ENCODE measurements around the gene ANKLE2.

The ANKLE2 gene

DNA sequence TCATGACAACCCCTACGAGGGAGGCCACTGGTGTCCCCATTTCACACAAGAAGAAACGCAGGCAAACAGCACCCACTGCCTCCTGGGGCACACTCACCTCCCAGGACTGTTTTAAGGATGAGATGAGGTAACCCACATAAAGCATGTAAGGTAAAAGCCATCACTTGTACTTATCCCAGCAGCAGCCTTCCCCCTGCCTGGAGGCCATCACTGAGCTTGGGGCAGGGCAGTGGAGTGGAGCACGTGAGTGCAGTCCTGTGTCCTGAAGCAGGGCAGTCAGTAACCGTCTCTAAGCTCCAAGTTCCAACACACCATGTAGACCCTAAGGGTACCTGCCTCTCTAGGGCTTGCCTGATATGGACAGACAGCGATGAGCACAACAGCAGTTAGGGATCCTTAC is 76.2 kb downstream of the ANKLE2 start:
- no peak for DNase-seq

GRCh38 chr12:132677492-132677891 is 84.1 kb downstream of the ANKLE2 start:
- no peak for DNase-seq

DNA sequence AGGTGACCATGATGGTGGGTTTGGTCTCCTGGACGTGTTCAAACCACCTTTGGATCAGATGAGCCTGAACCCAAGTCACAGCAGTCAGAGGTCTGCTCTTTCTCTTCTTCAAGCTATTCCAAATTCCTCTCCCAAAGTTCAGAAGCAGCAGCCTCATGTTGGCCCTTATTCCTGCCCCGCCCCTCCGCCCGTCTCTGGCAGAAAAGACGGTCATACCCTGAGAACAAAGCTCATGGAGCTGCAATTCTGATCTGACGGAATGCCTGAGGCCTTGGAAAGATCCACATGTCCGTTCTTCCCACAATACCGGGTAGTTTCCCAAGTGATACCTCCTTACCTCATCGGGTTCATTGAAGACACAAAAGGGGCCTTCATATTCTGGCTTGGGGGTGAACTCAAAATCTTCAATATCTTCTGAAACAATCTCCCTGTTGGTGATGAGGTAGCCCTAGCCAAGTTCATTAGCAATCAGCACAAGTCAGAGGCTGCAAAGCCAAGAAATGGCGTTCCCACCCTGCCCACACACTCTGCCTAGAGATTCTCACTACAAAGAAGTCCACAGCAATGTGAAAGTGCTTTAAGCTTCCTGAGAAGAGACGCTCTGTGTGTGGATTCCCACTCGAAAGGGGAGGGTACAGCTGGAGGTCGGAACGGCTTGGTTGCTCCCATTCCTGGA is 85.7 kb downstream of the ANKLE2 start:
- no peak for DNase-seq
